CD4-positive, alpha-beta T cell treated with Interleukin-17A for 1 hour (primary cell): ENCODE measurements around the gene GIMAP4.
A peak's percentile ranks its signal among the peaks of the same experiment; 100 is the strongest.
"Not testable (repeated sequence)": the region's sequence is repeated elsewhere in the genome, so short reads cannot be mapped to it uniquely, and the experiment has no call there.

ENCODE experiments used
- DNase-seq: peaks from one replicate; pipeline ENCODE4 v3.0.0-alpha.2; 2020

Gene GIMAP4

GRCh38 chr7:150580638-150581394, 13.6 kb downstream of the GIMAP4 start:
- no peak for DNase-seq

DNA sequence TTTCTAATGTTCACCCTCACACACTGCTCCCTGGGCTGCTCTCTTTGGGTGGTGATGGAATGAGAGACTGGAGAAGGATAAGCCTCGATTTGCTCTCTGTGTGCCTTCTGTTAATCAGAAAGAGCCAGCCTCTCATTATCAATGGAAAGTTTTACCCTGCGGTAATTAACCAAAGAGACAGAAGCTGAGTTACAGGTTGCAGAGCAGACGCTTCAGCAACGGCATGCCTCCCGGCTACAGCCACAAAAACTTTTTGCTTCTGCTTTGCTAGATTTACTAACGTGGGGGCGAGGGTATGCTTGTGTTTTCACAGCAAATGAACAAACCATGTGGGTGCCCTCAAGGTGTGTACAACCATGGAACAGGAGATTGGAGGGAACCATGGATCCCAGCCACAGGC, 18.0 kb downstream of the GIMAP4 start:
- no peak for DNase-seq

DNA sequence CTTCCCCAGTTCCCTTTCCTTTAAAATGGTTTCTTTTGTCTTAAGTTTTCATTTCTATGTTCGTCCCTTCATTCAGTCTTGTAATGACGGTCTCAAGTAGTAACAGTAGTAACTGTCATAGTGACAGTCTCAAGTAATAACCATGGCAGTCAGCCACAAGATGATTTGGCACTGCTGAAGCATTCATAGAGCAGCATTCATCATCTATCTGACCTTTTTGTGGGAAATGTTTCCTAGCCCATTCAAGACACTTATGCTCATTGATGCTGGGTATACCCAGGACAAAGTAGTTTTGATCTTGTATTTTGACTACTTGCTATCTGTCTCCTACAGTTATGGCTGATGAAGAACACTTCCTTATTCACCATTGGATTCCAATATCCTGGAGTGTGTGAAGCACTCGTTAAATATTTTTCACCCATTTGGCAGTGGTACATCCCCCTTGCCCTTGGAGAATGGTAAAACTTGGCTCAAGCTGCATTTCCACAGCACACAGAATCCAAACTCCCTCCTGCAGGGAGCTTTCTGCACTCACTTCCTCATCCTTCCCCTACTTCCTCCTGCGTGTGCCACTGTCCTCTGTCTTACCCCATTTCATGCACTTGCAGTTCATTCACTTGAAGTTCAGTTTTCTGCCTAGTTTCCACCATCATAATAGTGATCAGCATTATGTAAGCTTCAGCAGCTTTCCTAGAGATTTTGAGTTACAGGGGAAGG, 19.0 kb downstream of the GIMAP4 start:
- DNase-seq, result no peak

DNA sequence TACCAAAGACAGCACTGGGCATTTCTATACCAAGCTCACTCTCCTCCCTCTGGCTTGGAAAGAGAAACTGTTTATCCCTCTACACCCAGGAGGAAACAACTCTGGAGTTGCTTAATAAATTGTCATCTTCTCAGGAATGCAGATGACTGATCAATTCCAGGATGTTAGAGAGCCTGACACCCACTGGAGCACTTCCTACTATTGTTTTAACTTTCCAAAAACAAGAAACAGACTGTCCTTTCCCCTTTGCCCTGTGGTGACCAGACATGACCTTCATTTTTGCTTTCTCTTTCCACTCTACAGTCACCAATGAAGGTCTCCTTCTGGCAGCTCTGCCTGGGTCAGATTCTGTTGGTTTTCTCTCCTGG, 19.6 kb downstream of the GIMAP4 start:
- DNase-seq, result no peak

- DNase-seq, result no peak
Observed at GRCh38 chr7:150587551-150587950, 20.4 kb downstream of the GIMAP4 start.

DNA sequence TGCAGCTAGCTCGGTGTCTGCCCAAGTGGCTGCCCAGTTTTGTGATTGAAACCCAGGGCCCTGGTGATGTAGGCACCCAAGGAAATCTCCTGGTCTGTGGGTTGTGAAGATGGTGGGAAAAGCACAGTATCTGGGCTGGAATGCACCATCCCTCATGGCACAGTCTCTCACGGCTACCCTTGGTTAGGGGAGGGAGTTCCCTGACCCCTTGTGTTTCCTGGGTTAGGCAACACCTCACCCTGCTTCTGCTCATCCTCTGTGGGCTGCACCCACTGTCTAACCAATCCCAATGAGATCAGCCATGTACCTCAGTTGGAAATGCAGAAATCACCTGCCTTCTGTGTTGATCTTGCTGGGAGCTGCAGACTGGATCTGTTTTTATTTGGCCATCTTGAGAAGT, 27.6 kb downstream of the GIMAP4 start:
- DNase-seq, result no peak

- DNase-seq, result no peak
Observed at GRCh38 chr7:150595361-150595760, 28.2 kb downstream of the GIMAP4 start.

- peak; percentile 33 for DNase-seq
Observed at GRCh38 chr7:150603600-150603999, 36.4 kb downstream of the GIMAP4 start.

DNA sequence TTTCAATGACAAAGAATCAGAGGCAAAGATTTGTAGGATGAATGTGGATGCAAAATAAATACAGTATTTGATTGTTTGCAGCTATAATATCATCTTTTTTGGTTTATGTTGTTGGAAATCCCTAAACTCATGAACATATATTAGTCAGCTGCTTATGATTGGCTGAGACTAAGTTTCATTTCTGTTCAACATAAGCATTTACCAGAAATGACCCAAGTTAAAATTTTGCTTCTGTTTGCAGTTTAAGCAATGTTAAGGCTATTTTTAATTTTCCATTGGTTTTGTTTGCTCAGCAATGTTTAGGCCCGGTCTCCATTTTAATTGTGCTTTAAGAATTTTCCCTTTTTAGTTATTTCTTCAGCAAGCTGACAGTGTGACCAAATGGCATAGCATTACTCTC, 43.0 kb downstream of the GIMAP4 start:
- DNase-seq, result no peak

DNA sequence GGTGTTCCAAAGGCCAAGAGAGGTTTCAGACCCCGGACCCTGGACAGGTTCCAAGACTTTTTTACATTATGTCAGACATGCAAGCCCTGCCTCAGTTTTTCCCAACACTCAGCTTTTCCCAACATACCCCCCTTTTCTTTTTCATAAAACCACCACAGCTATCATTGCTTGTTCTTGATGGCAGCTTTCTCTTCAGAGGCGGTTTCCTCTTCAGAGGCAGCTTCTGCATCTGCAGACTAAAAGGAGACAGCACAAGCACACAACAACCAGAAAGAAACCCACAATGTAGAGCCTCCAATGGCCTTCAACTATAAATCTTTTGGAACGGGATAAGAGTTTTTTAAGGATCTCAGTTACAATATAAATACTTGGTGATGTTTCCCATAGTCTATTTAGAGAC, 45.7 kb downstream of the GIMAP4 start:
- DNase-seq, result no peak

DNA sequence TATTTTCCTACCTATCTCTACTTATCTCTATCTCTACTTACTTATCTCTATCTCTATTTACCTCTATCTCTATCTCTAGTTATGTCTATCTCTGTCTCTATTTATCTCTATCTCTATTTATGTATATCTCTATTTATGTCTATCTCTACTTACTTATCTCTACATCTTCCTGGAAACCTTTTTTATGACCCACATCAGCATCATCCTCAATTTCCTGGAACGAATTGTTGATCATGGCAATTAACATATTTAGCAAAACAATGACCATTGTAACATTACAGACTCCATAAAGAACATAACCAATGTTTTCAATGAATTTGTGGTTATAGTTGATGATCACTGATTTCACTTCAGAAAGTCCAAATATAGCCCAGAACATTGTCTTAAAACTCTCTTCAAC, 46.7 kb downstream of the GIMAP4 start:
- DNase-seq, result no peak

DNA sequence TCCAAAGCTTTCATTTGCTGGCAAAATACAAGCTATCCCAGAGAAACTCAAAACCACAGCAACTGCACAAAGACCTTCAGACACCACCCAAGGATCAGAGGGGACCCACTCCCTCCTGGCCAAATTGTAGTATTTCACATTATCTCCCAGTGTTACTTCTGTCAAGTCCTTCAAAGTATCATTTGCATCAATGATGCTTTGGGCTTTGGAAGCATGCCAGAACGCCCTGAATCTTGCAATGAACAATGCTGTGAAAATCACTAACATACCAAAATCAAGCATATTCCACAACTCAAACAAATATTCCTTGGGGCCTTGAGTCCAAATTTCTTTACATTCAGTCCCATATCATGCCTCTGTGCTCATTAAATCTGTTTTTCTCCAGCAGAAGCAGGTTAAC, 47.2 kb downstream of the GIMAP4 start:
- DNase-seq, result not testable (repeated sequence)

DNA sequence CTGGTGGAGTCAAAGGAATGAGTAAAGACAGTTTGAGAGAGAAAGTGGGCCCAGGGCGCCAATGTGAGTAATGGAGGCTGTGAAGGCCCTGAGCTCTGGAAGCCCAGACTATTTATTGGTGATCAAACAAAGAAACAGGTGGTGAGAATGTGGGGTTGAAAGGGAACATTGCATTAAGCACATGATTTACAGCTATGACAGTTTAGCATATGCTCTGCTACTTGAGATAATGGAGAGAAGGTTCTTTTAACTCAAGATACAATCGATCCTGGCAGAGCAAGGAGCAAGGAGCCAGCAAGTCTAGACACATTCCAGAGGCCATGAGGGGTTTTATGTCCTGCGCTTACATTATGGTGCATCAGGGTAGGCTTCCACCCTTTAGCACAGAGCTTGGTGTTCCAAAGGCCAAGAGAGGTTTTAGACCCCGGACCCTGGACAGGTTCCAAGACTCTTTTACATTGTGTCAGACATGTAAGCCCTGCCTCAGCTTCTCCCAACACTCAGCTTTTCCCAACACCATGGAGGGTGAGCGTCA, 48.1 kb downstream of the GIMAP4 start:
- not testable (repeated sequence) for DNase-seq

GRCh38 chr7:150620061-150620460, 52.9 kb downstream of the GIMAP4 start:
- DNase-seq, result no peak

DNA sequence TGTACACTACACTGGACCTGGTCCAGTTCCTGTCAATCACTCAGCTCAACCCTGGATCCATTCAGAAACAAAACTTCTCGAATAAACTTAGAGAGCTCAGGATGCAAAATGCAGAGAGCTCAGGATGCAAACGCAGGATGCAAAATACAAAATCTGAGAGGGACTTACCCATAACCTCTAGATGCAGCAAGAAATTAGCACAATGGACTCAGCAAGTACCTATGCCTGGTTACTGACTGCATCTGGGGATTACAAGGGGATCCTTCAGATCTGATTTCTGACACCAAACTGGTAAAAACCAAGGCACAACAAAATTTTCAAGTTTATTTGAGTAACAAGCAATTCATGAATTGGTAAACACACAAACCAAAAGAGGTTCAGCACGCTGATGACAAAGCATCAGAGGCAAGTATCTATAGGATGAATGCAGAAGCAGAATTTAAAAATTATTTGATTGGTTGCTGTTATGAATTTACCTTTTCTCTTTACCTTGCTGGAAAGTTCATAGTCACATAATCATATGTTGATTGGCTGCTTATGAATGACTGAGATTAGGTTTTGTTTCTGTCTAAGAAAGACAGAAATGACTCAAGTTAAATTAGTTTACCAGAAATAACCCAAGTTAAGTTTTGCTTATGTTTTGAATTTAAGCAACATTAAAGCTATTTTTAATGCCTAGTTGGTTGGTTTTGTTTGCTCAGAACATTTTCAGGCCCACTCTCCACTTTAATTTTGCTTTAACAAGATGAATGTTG, 53.6 kb downstream of the GIMAP4 start:
- DNase-seq, result no peak

- DNase-seq, result no peak
Observed at GRCh38 chr7:150621376-150621775, 54.2 kb downstream of the GIMAP4 start.
